NT2/D1 (cell line): ENCODE measurements around the gene CSF2.

ENCODE experiments used
- DNase-seq: peaks from one replicate; pipeline ENCODE4 v3.0.0-alpha.2; 2011; ENCODE audit warnings: low read depth, low spot score
- H3K27me3 ChIP-seq: 2 replicates; pipeline ENCODE4 v1.6.0; 2011; ENCODE audit warnings: mild to moderate bottlenecking; ENCODE audit not compliant: insufficient read length, insufficient read depth
- H3K36me3 ChIP-seq: 2 replicates; pipeline ENCODE4 v1.6.1; 2011; ENCODE audit warnings: mild to moderate bottlenecking, low read length, mixed read lengths; ENCODE audit not compliant: insufficient read depth, insufficient read length
- H3K4me1 ChIP-seq: 2 replicates; pipeline ENCODE4 v1.5.1; 2011; ENCODE audit not compliant: insufficient read depth, insufficient read length
- H3K4me3 ChIP-seq: 2 replicates; pipeline ENCODE4 v1.5.1; 2011; ENCODE audit warnings: low read depth; ENCODE audit not compliant: insufficient read length
- H3K9ac ChIP-seq: 2 replicates; pipeline ENCODE4 v1.6.0; 2011; ENCODE audit warnings: low read depth; ENCODE audit not compliant: insufficient read length
- H3K9me3 ChIP-seq: 2 replicates; pipeline ENCODE4 v1.5.1; 2011; ENCODE audit warnings: mild to moderate bottlenecking, low read length; ENCODE audit not compliant: insufficient read depth
- SUZ12 ChIP-seq: IDR thresholded peaks from 2 replicates; pipeline ENCODE4 v1.6.1; 2011; ENCODE audit not compliant: insufficient read length, insufficient read depth; ENCODE audit errors: extremely low read depth
- YY1 ChIP-seq: IDR thresholded peaks from 2 replicates; pipeline ENCODE4 v1.6.1; 2011; ENCODE audit not compliant: insufficient read length, insufficient read depth
- ZNF274 ChIP-seq: IDR thresholded peaks from 2 replicates; pipeline ENCODE4 v1.6.1; 2011; ENCODE audit warnings: mild to moderate bottlenecking, low read depth, low read length

CSF2 gene

GRCh38 chr5:132095424-132095972, 21.9 kb downstream of the CSF2 start:
- Histone ChIP-seq H3K27me3 (no peaks in the 10 kb centered on the region), H3K4me3 (no peak overlapping the region), H3K9me3 (no peaks in the 10 kb centered on the region), H3K4me1 (no peaks in the 10 kb centered on the region), H3K9ac (no peak overlapping the region), H3K36me3 (no peaks in the 10 kb centered on the region)
- TF ChIP-seq SUZ12: no peak
- no peak for TF ChIP-seq ZNF274
- no peak for TF ChIP-seq YY1
- no peak for DNase-seq

- DNase-seq: no peak
- no peaks in the 10 kb centered on the region for H3K4me1 ChIP-seq
Observed at GRCh38 chr5:132096904-132097303, 23.3 kb downstream of the CSF2 start.

GRCh38 chr5:132098151-132098594, 24.6 kb downstream of the CSF2 start:
- no peaks in the 10 kb centered on the region for H3K27me3 ChIP-seq
- no peak for DNase-seq
- H3K4me1 ChIP-seq: no peaks in the 10 kb centered on the region
- no peaks in the 10 kb centered on the region for H3K9me3 ChIP-seq
- TF ChIP-seq YY1 (no peak), ZNF274 (no peak), SUZ12 (no peak)
- H3K9ac ChIP-seq: no peak overlapping the region
- no peaks in the 10 kb centered on the region for H3K36me3 ChIP-seq
- H3K4me3 ChIP-seq: no peak overlapping the region

More at GRCh38 chr5:132096904-132097303, 23.3 kb downstream of the CSF2 start:
- TF ChIP-seq SUZ12 (no peak), ZNF274 (no peak), YY1 (no peak)
- Histone ChIP-seq H3K4me3 (no peak overlapping the region), H3K9me3 (no peaks in the 10 kb centered on the region), H3K9ac (no peak overlapping the region), H3K36me3 (no peaks in the 10 kb centered on the region), H3K27me3 (no peaks in the 10 kb centered on the region)

- H3K9ac ChIP-seq: no peak overlapping the region
- no peaks in the 10 kb centered on the region for H3K36me3 ChIP-seq
- H3K4me1 ChIP-seq: no peaks in the 10 kb centered on the region
- H3K27me3 ChIP-seq: no peaks in the 10 kb centered on the region
- no peaks in the 10 kb centered on the region for H3K9me3 ChIP-seq
- TF ChIP-seq SUZ12: no peak
- TF ChIP-seq ZNF274: no peak
- no peak overlapping the region for H3K4me3 ChIP-seq
- no peak for DNase-seq
Observed at GRCh38 chr5:132098621-132099020, 25.0 kb downstream of the CSF2 start.

GRCh38 chr5:132099076-132099748, 25.6 kb downstream of the CSF2 start:
- H3K9me3 ChIP-seq: no peaks in the 10 kb centered on the region
- no peaks in the 10 kb centered on the region for H3K27me3 ChIP-seq
- H3K4me1 ChIP-seq: no peaks in the 10 kb centered on the region
- no peak overlapping the region for H3K4me3 ChIP-seq
- no peak for DNase-seq
- no peaks in the 10 kb centered on the region for H3K36me3 ChIP-seq
- no peak for TF ChIP-seq ZNF274
- H3K9ac ChIP-seq: no peak overlapping the region

- Histone ChIP-seq H3K9ac (no peak overlapping the region), H3K4me3 (no peak overlapping the region), H3K4me1 (no peaks in the 10 kb centered on the region), H3K9me3 (no peaks in the 10 kb centered on the region), H3K36me3 (no peaks in the 10 kb centered on the region), H3K27me3 (no peaks in the 10 kb centered on the region)
- TF ChIP-seq ZNF274: no peak
- TF ChIP-seq SUZ12: no peak
- TF ChIP-seq YY1: no peak
- DNase-seq: no peak
Observed at GRCh38 chr5:132099905-132100304, 26.3 kb downstream of the CSF2 start.

- Histone ChIP-seq H3K27me3 (no peaks in the 10 kb centered on the region), H3K4me3 (no peak overlapping the region), H3K36me3 (no peaks in the 10 kb centered on the region), H3K9me3 (no peaks in the 10 kb centered on the region), H3K9ac (no peak overlapping the region), H3K4me1 (no peaks in the 10 kb centered on the region)
- no peak for DNase-seq
- TF ChIP-seq SUZ12: no peak
- no peak for TF ChIP-seq ZNF274
- TF ChIP-seq YY1: no peak
Observed at GRCh38 chr5:132100672-132101261, 27.2 kb downstream of the CSF2 start.
